Dermis blood vessel endothelial cell (primary cell): ENCODE measurements around the gene DGCR2. TPM values are rescaled to one million over a fixed set of nuclear protein-coding genes. Genes with fewer than 3 reads are reported as not detected.
"Not testable (repeated sequence)": the region's sequence is repeated elsewhere in the genome, so short reads cannot be mapped to it uniquely, and the experiment has no call there.

Experiments used
- DNase-seq: peaks from one replicate; pipeline ENCODE4 v3.0.0; 2010
- total RNA-seq: library from RNA; depleted of rRNA; stranded (reverse); fragments of >200 nt; gene quantifications from 2 replicates; pipeline ENCODE4 v1.2.3, GENCODE V29; 2014

The DGCR2 gene
- total RNA-seq, 1 donor from 2014 or later = 56.2 TPM

DNA sequence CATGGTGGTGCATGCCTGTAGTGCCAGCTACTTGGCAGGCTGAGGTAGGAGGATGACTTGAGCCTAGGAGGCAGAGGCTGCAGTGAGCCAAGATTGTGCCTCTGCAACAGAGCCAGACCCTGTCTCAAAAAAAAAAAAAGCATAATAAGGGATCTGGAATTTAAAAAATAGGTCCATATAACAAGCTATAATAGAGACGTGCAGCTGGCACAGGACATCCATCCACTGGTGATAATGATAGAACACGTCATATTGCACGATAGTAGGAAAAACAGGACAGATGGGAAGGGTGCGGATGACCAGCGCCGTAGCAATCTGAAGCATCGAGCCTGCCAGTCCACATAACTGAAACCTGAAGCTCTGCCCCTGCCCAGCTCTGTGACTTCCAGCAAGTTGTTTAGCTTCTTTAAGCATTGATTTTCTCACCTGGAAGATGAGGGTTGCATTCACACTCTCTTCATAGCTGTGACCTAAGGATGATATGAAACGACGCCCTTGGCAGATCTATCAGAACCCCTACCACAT, 125.8 kb downstream of the DGCR2 start:
- no peak for DNase-seq

DNA sequence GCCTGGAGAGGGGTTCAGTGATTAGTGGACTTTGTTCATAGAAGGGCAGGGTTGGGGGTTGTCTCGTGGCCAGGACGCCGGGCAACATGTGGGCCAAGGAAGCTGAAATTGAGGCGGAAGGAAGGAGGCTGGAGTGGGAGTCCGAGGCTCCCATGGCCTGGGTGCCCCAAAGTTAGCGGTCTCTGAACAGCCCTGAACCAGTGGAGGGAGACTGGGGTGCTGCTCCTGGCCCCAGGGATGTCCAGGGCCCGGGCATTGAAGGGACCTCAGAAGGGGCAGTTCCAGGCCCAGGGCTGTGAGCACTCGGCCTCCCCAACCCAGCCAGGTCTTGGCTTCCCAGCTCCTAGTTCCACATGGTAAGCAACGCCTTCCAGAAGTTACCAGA, 126.9 kb downstream of the DGCR2 start:
- DNase-seq = no peak

DNA sequence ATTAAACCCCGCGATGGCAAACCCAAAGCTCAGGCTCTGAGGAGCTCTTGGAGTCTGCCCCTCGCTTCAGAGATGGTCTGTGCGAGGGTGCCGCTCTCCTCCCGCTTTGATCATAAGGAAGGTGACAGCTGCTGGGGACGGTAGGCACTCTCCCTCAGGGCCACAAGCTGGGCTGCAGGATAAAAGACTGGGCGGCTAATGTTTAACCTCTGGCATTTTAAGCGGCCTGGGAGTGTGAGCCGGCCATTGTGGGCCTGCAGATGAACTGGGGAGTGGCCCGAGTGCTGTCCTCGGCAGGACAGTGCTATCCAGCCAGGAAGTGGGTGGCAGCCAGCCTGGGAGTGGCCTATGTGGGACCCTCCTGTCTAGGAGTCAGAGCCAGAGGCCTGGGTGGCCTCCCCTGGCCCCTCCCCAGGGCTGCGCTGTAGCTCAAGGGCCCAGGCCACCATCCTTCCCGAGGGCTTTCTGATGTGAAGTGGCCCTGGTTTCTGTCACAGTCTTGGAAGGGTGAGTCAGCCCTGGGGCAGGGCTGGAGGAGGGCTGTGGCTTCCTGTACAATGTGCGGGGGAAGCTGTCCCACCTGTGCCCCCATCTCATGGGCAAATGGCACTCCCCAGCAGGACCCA, 127.4 kb downstream of the DGCR2 start:
- no peak for DNase-seq

DNA sequence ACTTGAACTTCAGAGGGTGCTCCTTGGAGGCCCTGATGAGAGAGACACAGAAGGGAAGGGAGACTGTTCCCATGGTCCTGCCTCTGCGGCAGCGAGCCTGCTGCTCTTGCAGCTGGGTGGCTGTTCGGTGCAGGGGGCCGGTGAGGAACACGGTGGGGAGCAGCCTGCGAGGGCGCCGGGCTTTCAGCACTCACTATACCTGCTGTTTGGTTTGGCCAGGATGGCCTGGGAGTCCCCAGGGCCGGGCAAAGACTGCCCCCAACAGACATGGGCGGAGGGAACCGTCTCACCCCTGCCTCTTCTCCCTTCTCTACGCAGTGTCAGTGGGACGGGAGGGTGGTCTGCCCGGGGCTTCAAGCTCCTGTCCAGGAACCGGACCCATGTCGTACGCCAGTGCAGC, 128.2 kb downstream of the DGCR2 start:
- no peak for DNase-seq

DNA sequence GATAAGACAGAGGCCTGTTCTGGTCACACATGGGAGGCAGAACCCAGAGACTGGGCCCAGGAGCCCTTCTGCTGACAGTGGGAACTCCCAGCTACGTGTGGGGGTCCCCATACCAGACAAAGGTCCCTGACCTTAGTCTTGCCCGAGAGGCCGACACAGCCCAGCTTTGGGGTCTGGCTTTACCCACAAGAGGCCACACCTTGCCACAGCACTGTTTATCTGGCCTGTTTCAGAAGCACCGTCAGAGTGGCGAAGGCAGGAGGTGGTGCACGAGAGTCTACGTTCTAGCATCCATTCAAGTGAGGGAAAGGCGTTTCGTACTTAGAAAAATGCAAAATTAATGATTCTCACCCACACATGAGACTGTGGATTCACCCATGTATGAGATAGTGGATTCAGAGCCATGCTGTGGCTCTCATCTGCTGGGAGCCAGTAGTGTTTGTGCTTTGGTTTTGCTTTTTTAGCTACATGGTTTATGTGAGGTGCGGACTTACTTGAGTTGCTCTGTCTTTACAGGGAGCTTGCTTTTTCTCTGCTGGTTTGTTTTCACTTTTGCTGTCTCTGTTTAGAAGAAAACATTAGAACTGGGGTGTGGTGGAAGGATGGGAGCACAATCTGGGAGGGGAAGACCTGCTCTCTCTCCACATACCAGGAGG, 129.5 kb downstream of the DGCR2 start:
- no peak for DNase-seq

DNA sequence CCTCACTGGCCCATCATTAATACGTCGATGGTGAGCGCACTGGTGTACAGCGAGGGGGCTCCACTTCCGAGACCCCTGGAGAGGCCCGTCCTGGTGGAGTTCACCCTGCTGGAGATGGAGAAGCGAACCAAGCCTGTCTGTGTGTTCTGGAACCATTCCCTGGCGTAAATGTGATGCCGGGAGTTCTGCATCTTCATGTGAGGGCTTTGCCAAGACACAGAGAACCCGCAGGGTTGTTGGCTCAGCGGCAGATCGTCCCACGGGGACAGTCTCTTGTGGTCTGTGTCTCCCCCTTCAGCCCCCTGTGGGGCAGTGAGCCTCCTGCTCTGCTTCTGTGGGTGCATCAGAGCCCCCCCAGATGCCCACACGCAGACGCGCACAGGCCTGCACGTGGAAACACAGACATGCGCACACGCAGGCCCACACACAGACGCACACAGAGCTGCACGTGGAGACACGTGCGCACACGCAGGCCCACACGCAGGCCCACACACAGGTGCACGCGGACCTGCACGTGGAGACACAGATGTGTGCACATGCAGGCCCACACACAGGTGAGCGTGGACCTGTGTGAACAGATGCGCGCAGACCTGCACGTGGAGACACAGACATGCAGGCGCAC, 130.3 kb downstream of the DGCR2 start:
- no peak for DNase-seq

DNA sequence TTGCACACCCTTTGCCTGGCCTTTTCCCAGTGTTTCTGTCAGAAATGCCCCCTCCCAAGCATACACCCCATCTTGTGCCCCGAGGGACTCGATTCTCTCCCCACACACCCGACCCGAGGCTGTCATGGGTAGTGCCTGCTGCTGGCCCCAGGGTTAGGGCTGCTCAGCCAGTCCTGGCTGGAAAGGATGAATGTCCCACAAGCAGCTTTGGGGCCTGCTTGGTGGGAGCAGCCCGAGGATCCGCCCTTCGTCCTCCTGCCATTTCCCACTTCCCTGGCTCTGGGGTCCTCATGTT, 131.1 kb downstream of the DGCR2 start:
- DNase-seq = no peak

DNA sequence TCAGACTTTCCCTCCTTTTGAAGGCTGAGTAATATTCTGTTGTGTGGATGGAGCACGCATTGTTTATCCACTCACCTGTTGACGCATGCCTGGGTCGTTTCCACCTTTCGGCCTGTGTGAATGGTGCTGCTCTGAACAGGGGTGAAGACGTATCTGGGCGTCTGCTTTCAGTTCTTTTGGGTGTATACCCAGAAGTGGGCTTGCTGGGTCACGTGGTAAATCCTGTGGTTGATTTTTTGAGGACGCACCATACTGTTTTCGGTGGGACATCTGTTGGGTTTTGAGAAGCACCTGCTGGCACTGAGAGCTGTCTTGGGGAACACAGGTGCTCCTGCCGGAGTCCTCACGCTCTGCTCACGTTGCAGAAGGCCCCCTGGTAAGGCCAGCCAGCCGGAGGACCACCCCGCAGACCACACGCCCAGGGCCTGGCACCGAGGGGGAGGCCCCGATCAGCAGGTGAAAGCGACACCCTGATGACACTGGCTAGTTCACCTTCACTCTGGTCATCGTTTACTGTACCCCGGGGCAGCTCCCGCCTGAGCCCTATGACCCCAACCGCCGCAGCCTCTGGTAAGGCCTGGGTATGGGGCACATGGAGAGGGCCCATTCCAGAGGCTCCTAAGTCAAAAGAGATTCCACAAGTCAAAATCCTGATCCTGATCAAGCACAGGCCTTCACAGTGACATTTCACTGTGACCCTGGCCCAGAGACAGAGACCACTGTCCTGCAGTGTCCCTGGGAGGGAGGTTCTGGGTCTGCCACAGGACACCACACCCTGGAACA, 131.7 kb downstream of the DGCR2 start:
- DNase-seq = no peak

DNA sequence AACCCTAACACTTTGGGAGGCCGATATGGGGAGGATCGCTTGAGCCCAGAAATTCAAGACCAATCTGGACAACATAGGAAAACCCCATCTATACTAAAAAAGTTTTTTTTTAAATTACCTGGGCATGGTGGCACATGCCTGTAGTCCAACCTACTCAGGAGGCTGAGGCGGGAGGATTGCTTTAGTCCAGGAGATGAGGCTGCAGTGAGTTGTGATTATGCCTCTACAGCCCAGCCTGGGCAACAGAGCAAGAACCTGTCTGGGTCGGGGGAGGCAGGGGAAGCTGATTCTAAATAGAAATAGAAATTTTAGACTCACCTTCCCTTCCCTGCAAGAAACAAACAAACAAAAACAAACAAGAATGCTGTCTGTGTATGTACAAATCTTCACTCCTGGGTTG, 133.3 kb downstream of the DGCR2 start:
- no peak for DNase-seq

DNA sequence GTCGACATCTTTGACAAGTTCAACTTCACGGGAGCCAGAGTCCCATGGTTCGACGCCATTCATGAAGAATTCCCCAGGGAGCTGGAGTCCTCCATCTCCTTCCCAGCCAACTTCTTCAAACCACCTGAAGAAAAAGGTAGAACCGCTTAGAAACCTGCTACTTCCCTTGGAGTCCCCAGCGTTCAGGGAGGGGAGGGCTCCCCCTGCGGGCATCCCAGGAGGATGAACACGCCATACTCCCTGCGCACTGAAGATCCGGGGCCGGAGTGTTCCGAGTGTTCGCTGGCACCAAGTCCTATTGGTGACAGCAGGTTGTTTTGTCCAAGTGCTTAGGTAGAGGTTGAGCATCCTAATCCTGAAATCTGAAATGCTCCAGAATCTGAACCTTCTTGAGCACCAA, 134.4 kb downstream of the DGCR2 start:
- DNase-seq = peak; percentile 30

DNA sequence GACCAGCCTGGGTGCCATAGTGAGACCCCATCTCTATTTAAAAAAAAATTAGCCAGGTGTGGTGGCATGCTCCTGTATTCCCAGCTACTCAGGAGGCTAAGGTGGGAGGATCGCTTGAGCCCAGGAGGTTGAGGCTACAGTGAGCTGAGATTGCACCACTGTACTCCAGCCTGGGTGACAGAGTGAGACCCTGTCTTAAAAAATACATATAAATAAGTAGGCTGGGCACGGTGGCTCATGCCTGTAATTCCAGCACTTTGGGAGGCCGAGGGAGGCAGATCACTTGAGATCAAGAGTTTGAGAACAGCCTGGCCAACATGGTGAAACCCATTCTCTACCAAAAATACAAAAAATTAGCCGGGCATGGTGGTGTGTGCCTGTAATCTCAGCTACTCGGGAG, 135.1 kb downstream of the DGCR2 start:
- not testable (repeated sequence) for DNase-seq

Other genes with a start within 250 kb of the DGCR2 start
- 0.33 and 3.9 TPM in 2 replicates for gene DGCR6, start 216.1 kb downstream of the DGCR2 start, total RNA-seq
- gene PRODH, start 186.1 kb downstream of the DGCR2 start, total RNA-seq = 0.05 and 1.0 TPM in 2 replicates
- gene TSSK2, start 8.9 kb upstream of the DGCR2 start, total RNA-seq = not detected in 2 replicates
- gene ESS2, start 22.2 kb upstream of the DGCR2 start, total RNA-seq = 12.7 and 14.6 TPM in 2 replicates
- not detected in 2 replicates for gene GSC2, start 27.9 kb upstream of the DGCR2 start, total RNA-seq
- gene SLC25A1, start 56.3 kb upstream of the DGCR2 start, total RNA-seq = 87.3 and 175 TPM in 2 replicates
- gene CLTCL1, start 169.3 kb upstream of the DGCR2 start, total RNA-seq = 4.2 and 4.9 TPM in 2 replicates